ENCODE measurements around the gene CDK1. TPM values are rescaled to one million over a fixed set of nuclear protein-coding genes. Genes with fewer than 3 reads are reported as not detected.

Gene CDK1
- total and polyA plus RNA-seq, 2 donors (not counting 1 experiment from before 2014, with no cell fraction given) = 0.54 to 0.71 TPM

- Histone ChIP-seq H2AFZ (ENCODE audit: insufficient read depth, low read depth, low read length, poor library complexity, severe bottlenecking) (no peak overlapping the region), H3K79me2 (ENCODE audit: control insufficient read depth, insufficient read depth, low read length) (no peaks in the 10 kb centered on the region), H3K4me2 (replicated peaks; ENCODE audit: low read depth, low read length, poor library complexity, severe bottlenecking) (no peak overlapping the region), H3K9me3 (ENCODE audit: control extremely low read depth in 1 of 3, control insufficient read depth in 2 of 3, insufficient read depth in 1 of 3, low read length in 2 of 3) (peaks cover 0 to 2% (median 0%) of the 10 kb centered on the region in 3 donors), H3K27me3 (replicated peaks in 1 of 4; ENCODE audit: control extremely low read depth in 1 of 4, control insufficient read depth in 3 of 4, insufficient read depth in 4 of 4, low read length in 3 of 4) (peaks cover 0 to 26% (median 11%) of the 10 kb centered on the region in 4 experiments), H3K27ac (ENCODE audit: low read length in 2 of 2) (no peak overlapping the region), H4K20me1 (ENCODE audit: control insufficient read depth, insufficient read depth, low read length, poor library complexity, severe bottlenecking) (no peaks in the 10 kb centered on the region), H3K4me3 (ENCODE audit: control extremely low read depth in 1 of 5, extremely low read depth in 1 of 5, insufficient read depth in 1 of 5, low read depth in 2 of 5, low read length in 4 of 5) (no peak overlapping the region), H3K36me3 (replicated peaks in 1 of 2; ENCODE audit: control extremely low read depth in 1 of 2, control insufficient read depth in 1 of 2, extremely low read depth in 1 of 2, insufficient read depth in 2 of 2, low read length in 1 of 2) (no peaks in the 10 kb centered on the region), H3K9ac (ENCODE audit: low read length) (no peak overlapping the region), H3K4me1 (ENCODE audit: control insufficient read depth in 2 of 2, insufficient read depth in 2 of 2, low read length in 2 of 2) (peaks cover 3 to 6% of the 10 kb centered on the region in 2 donors)
- ChIA-PET CTCF (no interaction called here), POLR2A (no interaction called here)
- ATAC-seq (ENCODE audit: low read depth) (no peak), DNase-seq (no peak)
- no peak for TF ChIP-seq EZH2 (IDR thresholded peaks at IDR 0.05; ENCODE audit: borderline replicate concordance, insufficient read depth, low read depth, low read length, poor library complexity, severe bottlenecking)
- TF ChIP-seq, protein P1, sequence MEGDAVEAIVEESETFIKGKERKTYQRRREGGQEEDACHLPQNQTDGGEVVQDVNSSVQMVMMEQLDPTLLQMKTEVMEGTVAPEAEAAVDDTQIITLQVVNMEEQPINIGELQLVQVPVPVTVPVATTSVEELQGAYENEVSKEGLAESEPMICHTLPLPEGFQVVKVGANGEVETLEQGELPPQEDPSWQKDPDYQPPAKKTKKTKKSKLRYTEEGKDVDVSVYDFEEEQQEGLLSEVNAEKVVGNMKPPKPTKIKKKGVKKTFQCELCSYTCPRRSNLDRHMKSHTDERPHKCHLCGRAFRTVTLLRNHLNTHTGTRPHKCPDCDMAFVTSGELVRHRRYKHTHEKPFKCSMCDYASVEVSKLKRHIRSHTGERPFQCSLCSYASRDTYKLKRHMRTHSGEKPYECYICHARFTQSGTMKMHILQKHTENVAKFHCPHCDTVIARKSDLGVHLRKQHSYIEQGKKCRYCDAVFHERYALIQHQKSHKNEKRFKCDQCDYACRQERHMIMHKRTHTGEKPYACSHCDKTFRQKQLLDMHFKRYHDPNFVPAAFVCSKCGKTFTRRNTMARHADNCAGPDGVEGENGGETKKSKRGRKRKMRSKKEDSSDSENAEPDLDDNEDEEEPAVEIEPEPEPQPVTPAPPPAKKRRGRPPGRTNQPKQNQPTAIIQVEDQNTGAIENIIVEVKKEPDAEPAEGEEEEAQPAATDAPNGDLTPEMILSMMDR (IDR thresholded peaks at IDR 0.05) = no peak
- WGBS (ENCODE audit: insufficient coverage) = 100% methylated on average over 3 of the region's 5 CpGs
- H3K27ac Mint-ChIP-seq = no peak overlapping the region
- peaks cover 3% of the 10 kb centered on the region for H3K4me1 Mint-ChIP-seq
- no peak overlapping the region for H3K4me3 Mint-ChIP-seq
- intact Hi-C loops (cut with micrococcal nuclease) = no loop called here
- H3K27me3 Mint-ChIP-seq = peaks cover 11% of the 10 kb centered on the region
- H3K9me3 Mint-ChIP-seq (ENCODE audit: insufficient read depth) = no peaks in the 10 kb centered on the region
Observed at GRCh38 chr10:60737242-60737641, 41.0 kb upstream of the CDK1 start.

DNA sequence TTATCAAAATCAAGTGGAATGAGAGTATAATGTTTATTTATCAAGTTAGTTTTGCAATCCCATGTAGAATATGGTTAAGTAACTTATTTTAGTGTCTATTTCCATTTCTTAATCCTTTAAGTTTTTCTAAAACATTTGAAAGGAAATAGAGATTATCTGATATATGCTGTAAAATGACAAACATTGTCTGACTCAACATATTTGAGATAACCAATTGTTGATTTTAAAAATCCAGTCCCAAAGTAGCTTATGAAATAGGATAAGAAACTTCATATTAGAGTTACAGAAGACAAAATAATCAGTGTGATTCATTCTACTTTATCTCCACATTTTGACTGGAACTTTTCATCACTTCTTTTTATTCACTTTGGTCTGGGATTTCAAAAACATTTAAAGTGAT, 38.7 kb upstream of the CDK1 start:
- H3K27me3 ChIP-seq (replicated peaks in 1 of 4; ENCODE audit: control extremely low read depth in 1 of 4, control insufficient read depth in 3 of 4, insufficient read depth in 4 of 4, low read length in 3 of 4) = peaks cover 0 to 17% (median 10%) of the 10 kb centered on the region in 4 experiments
- no peak overlapping the region for H3K4me3 Mint-ChIP-seq
- H3K27ac ChIP-seq (ENCODE audit: low read length in 2 of 2) = no peak overlapping the region
- ATAC-seq (ENCODE audit: low read depth) (no peak), DNase-seq (no peak)
- H3K4me1 ChIP-seq (ENCODE audit: control insufficient read depth in 2 of 2, insufficient read depth in 2 of 2, low read length in 2 of 2) = no peaks in the 10 kb centered on the region
- H3K4me1 Mint-ChIP-seq = no peaks in the 10 kb centered on the region
- H3K4me3 ChIP-seq (ENCODE audit: control extremely low read depth in 1 of 5, extremely low read depth in 1 of 5, insufficient read depth in 1 of 5, low read depth in 2 of 5, low read length in 4 of 5) = no peak overlapping the region
- H3K9ac ChIP-seq (ENCODE audit: low read length) = no peak overlapping the region
- no peak overlapping the region for H2AFZ ChIP-seq (ENCODE audit: insufficient read depth, low read depth, low read length, poor library complexity, severe bottlenecking)
- ChIA-PET POLR2A (no interaction called here), CTCF (no interaction called here)
- intact Hi-C loops (cut with micrococcal nuclease) = no loop called here
- H3K9me3 ChIP-seq (ENCODE audit: control extremely low read depth in 1 of 3, control insufficient read depth in 2 of 3, insufficient read depth in 1 of 3, low read length in 2 of 3) = no peaks in the 10 kb centered on the region
- TF ChIP-seq EZH2 (IDR thresholded peaks at IDR 0.05; ENCODE audit: borderline replicate concordance, insufficient read depth, low read depth, low read length, poor library complexity, severe bottlenecking) = no peak
- TF ChIP-seq, protein P1 (IDR thresholded peaks at IDR 0.05) = no peak
- no peaks in the 10 kb centered on the region for H3K79me2 ChIP-seq (ENCODE audit: control insufficient read depth, insufficient read depth, low read length)
- H4K20me1 ChIP-seq (ENCODE audit: control insufficient read depth, insufficient read depth, low read length, poor library complexity, severe bottlenecking) = no peaks in the 10 kb centered on the region
- H3K4me2 ChIP-seq (replicated peaks; ENCODE audit: low read depth, low read length, poor library complexity, severe bottlenecking) = no peak overlapping the region
- H3K36me3 ChIP-seq (replicated peaks in 1 of 2; ENCODE audit: control extremely low read depth in 1 of 2, control insufficient read depth in 1 of 2, extremely low read depth in 1 of 2, insufficient read depth in 2 of 2, low read length in 1 of 2) = no peaks in the 10 kb centered on the region
- H3K27ac Mint-ChIP-seq = no peak overlapping the region
- peaks cover 18% of the 10 kb centered on the region for H3K27me3 Mint-ChIP-seq
- H3K9me3 Mint-ChIP-seq (ENCODE audit: insufficient read depth) = no peaks in the 10 kb centered on the region

Measured in B cell (primary cell).